ENCODE measurements around the gene SEC14L5. TPM values are rescaled to one million over a fixed set of nuclear protein-coding genes. Genes with fewer than 3 reads are reported as not detected.
"Not testable (repeated sequence)": the region's sequence is repeated elsewhere in the genome, so short reads cannot be mapped to it uniquely, and the experiment has no call there.

Gene SEC14L5
- total and polyA plus RNA-seq, 2 experiments from 2014 or later, result 1.0 to 3.5 TPM

- Histone ChIP-seq H2AFZ (no peak overlapping the region), H3K27me3 (no peaks in the 10 kb centered on the region), H3K9me2 (replicated peaks; ENCODE audit: insufficient read depth) (no peaks in the 10 kb centered on the region), H3K4me3 (no peak overlapping the region), H3K27ac (no peak overlapping the region), H3K36me3 (replicated peaks; ENCODE audit: insufficient read depth, low read depth) (no peaks in the 10 kb centered on the region), H3K4me1 (ENCODE audit: insufficient read depth) (peaks cover 11% of the 10 kb centered on the region), H4K20me1 (ENCODE audit: insufficient read depth, poor library complexity, severe bottlenecking) (no peaks in the 10 kb centered on the region), H3K79me2 (no peaks in the 10 kb centered on the region), H3K9me3 (ENCODE audit: low read depth) (no peaks in the 10 kb centered on the region), H3K4me2 (no peak overlapping the region)
- TF ChIP-seq CTCF (IDR thresholded peaks at IDR 0.05; ENCODE audit: poor library complexity), result no peak
- TF ChIP-seq EZH2phosphoT487 (IDR thresholded peaks at IDR 0.05; ENCODE audit: low read depth, severe bottlenecking, unreplicated experiment), result no peak
- no peak for TF ChIP-seq EZH2 (IDR thresholded peaks at IDR 0.05; ENCODE audit: borderline replicate concordance)
- no peak for DNase-seq (ENCODE audit: low spot score)
- 90% methylated on average over 8 of the region's 8 CpGs for WGBS (ENCODE audit: low lambda C conversion rate, missing lambda C conversion rate)
Measured at GRCh38 chr16:5044011-5044540, 85.9 kb downstream of the SEC14L5 start.

- not testable (repeated sequence) for H3K36me3 ChIP-seq (replicated peaks; ENCODE audit: insufficient read depth, low read depth); H3K79me2 ChIP-seq; DNase-seq (ENCODE audit: low spot score); H3K4me2 ChIP-seq; H3K9me3 ChIP-seq (ENCODE audit: low read depth); H3K27me3 ChIP-seq; H2AFZ ChIP-seq; H4K20me1 ChIP-seq (ENCODE audit: insufficient read depth, poor library complexity, severe bottlenecking); H3K4me3 ChIP-seq; H3K9me2 ChIP-seq (replicated peaks; ENCODE audit: insufficient read depth); H3K27ac ChIP-seq
- 96% methylated on average over 11 of the region's 11 CpGs for WGBS (ENCODE audit: low lambda C conversion rate, missing lambda C conversion rate)
- peaks cover 11% of the 10 kb centered on the region for H3K4me1 ChIP-seq (ENCODE audit: insufficient read depth)
Measured at GRCh38 chr16:5044581-5044980, 86.5 kb downstream of the SEC14L5 start.

GRCh38 chr16:5045499-5046115, 87.5 kb downstream of the SEC14L5 start:
- no peak for DNase-seq (ENCODE audit: low spot score)
- no peaks in the 10 kb centered on the region for H4K20me1 ChIP-seq (ENCODE audit: insufficient read depth, poor library complexity, severe bottlenecking)
- no peaks in the 10 kb centered on the region for H3K9me2 ChIP-seq (replicated peaks; ENCODE audit: insufficient read depth)
- H3K4me1 ChIP-seq (ENCODE audit: insufficient read depth), result peaks cover 9% of the 10 kb centered on the region
- no peak overlapping the region for H3K4me2 ChIP-seq
- 90% methylated on average over 10 of the region's 10 CpGs for WGBS (ENCODE audit: low lambda C conversion rate, missing lambda C conversion rate)
- no peaks in the 10 kb centered on the region for H3K79me2 ChIP-seq
- H3K27me3 ChIP-seq, result no peaks in the 10 kb centered on the region
- no peak for TF ChIP-seq EZH2 (IDR thresholded peaks at IDR 0.05; ENCODE audit: borderline replicate concordance)
- no peak for TF ChIP-seq CTCF (IDR thresholded peaks at IDR 0.05; ENCODE audit: poor library complexity)
- TF ChIP-seq EZH2phosphoT487 (IDR thresholded peaks at IDR 0.05; ENCODE audit: low read depth, severe bottlenecking, unreplicated experiment), result no peak
- H2AFZ ChIP-seq, result no peak overlapping the region
- no peaks in the 10 kb centered on the region for H3K36me3 ChIP-seq (replicated peaks; ENCODE audit: insufficient read depth, low read depth)
- H3K27ac ChIP-seq, result no peak overlapping the region
- no peaks in the 10 kb centered on the region for H3K9me3 ChIP-seq (ENCODE audit: low read depth)
- H3K4me3 ChIP-seq, result no peak overlapping the region

- Histone ChIP-seq H3K4me1 (ENCODE audit: insufficient read depth) (no peaks in the 10 kb centered on the region), H3K4me3 (no peak overlapping the region), H4K20me1 (ENCODE audit: insufficient read depth, poor library complexity, severe bottlenecking) (no peaks in the 10 kb centered on the region), H3K27me3 (no peaks in the 10 kb centered on the region), H3K9me3 (ENCODE audit: low read depth) (no peaks in the 10 kb centered on the region), H3K9me2 (replicated peaks; ENCODE audit: insufficient read depth) (no peaks in the 10 kb centered on the region), H3K79me2 (no peaks in the 10 kb centered on the region), H2AFZ (no peak overlapping the region), H3K4me2 (no peak overlapping the region), H3K27ac (no peak overlapping the region), H3K36me3 (replicated peaks; ENCODE audit: insufficient read depth, low read depth) (no peaks in the 10 kb centered on the region)
- WGBS (ENCODE audit: low lambda C conversion rate, missing lambda C conversion rate), result 83% methylated on average over 2 of the region's 2 CpGs
- DNase-seq (ENCODE audit: low spot score), result no peak
- TF ChIP-seq EZH2 (IDR thresholded peaks at IDR 0.05; ENCODE audit: borderline replicate concordance), result no peak
- TF ChIP-seq EZH2phosphoT487 (IDR thresholded peaks at IDR 0.05; ENCODE audit: low read depth, severe bottlenecking, unreplicated experiment), result no peak
Measured at GRCh38 chr16:5046914-5047313, 88.8 kb downstream of the SEC14L5 start.
